Choroid plexus epithelial cell (primary cell): Measurements from ENCODE around the gene DHX34.

Experiments used
- DNase-seq: peaks from one replicate; pipeline ENCODE4 v3.0.0-alpha.2; 2010; ENCODE audit warnings: low read depth
- H3K4me3 ChIP-seq: 2 replicates; pipeline ENCODE4 v1.5.1; 2011; ENCODE audit warnings: low read depth, mild to moderate bottlenecking, control low read depth, low read length, moderate library complexity
- CTCF ChIP-seq: conservative IDR thresholded peaks from 2 replicates; pipeline ENCODE4 v1.5.1; 2011; ENCODE audit warnings: low read depth, mild to moderate bottlenecking, control low read depth, inconsistent platforms, low read length, moderate library complexity

DHX34 gene

DNA sequence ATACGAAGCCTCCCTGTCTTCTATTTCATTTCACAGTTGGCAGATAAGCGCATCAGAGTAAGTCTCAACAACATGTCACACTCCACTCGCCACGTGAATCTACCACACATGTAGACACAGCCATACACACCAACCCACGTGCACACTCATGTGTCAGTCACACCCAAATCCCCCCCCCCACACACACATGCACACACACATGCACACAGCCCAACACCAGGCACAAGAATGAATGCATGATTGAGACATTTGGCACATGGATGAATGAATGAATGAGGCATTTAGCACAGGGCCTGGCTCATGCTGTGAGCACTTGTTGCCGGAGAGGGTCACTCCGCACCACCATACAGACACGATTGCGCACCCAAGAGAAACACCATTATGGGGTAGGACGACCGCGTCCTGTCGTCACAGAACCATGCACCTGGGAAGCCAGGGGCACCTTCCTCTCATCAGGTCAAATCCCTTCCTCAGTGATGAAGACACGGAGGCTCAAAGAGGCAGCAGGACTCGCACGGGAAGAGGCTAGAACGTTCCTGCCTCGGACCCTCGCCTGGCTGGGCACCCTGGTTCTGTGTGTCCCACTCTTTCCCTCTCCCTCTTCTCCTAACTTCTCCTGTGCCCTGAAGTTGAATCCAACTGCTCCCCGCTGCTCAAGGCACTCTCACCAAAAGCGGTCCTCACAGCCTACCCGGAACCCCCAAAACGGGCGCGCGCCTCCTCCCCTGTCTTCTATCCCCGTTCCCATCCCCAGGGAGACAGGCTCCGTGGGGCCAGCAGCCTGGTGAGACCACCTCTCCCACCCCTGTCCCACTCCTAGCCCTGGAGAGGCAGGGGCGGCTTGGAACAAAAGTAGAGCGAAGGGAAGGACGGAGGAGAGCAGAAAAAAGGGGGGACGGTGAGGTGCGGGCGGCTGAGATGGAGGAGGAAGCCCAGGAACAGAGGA lies 68.9 kb downstream of the DHX34 start:
- TF ChIP-seq CTCF: no peak
- no peak for DNase-seq
- peak overlapping the region; percentile 54 for H3K4me3 ChIP-seq

- no peak for DNase-seq
- peak overlapping the region; percentile 54 for H3K4me3 ChIP-seq
- TF ChIP-seq CTCF: no peak
These were observed 69.5 kb downstream of the DHX34 start for GRCh38 chr19:47418692-47419029.

DNA sequence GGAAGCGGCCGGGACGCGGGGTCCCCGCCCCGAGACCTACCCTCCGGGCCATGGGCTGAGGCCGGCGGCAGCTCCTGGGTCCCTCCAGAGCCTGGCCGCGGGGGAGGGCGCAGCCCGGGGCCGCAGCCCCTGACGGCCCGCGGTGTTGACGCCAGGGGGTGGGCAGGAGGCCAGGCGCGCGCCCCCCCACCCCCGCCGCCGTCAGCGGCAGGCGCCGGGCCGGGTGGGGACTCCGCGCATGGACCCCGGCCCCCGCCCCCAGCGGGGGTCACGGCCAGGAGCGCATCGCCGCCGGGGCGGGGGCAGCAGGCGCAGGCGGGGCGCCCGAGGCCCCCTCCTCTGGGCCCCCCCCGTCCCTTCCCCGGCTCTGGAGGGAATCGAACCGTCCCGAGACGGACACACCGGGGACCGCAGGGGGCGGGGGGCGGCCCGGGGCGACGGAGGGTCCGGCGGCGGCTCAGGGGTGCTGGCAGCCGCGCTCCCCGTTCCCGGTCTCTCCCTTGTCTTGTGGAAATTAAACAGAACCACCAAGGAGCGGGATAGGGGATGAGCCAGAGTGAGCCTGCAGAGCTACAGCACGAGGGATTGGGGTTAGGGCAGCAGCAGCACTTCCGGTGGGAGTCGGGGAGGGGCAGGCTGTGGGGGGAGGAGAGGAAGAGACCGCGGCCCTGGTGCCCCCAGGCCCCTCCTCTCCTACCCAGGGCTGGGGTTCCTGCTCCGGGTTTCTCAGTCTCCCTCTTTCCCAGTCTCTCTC lies 70.1 kb downstream of the DHX34 start, which contains the start of gene MEIS3:
Gene MEIS3, minus strand, starts transcription at position 498 of the 754 bp plus-strand sequence. Its CDS starts 446 bp downstream, at position 52.
- DNase-seq: no peak
- H3K4me3 ChIP-seq: peak within 1 kb of the TSS; percentile 54
- no peak for TF ChIP-seq CTCF

GRCh38 chr19:47419789-47420188 lies 70.7 kb downstream of the DHX34 start:
- no peak for DNase-seq
- no peak overlapping the region for H3K4me3 ChIP-seq
- no peak for TF ChIP-seq CTCF

DNA sequence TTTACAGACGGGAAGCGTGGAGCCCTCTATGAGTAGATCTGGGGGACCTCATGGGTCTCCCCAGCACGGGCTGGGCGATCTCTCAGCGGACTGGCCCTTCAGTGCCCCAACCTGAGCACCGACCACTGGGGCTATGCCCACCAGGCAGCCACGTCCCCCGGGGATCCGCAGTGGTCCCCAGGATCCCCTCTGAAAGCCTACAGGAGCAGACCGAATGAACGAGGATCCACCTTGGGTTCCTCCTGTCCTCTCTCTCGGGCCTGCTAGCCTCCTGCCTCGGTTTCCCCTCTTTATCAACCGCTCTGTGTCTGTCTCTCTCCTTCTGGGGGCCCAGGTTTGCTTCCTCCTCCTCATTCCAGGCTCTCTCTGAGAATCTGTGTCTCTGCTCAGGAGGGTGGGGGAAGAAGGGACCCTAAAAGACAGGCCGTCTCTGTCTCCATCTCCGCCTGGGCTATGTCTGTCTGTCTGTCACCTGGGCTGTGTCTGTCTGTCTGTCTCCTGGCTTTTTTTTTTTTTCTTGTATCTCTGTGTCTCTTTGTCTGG lies 72.2 kb downstream of the DHX34 start:
- no peak for DNase-seq
- no peak overlapping the region for H3K4me3 ChIP-seq
- no peak for TF ChIP-seq CTCF

GRCh38 chr19:47421844-47422395 lies 72.8 kb downstream of the DHX34 start:
- DNase-seq: no peak
- no peak for TF ChIP-seq CTCF
- H3K4me3 ChIP-seq: no peak overlapping the region
